Right atrium auricular region (tissue), 2 donors: ENCODE data around the gene AGPS. TPM values are rescaled to one million over a fixed set of nuclear protein-coding genes. Genes with fewer than 3 reads are reported as not detected.
A peak's percentile ranks its signal among the peaks of the same experiment; 100 is the strongest.

Experiments used
- DNase-seq: peaks from one replicate; pipeline ENCODE4 v3.0.0-alpha.2; 2019; ENCODE audit warnings: low spot score
- H3K27ac ChIP-seq, 2 donors: fragments of 200-600 bp; sonication (generic); 1 replicate in 1 of 2; 2 replicates in 1 of 2; pipeline ENCODE4 v1.5.1; 2016 to 2019
- H3K27me3 ChIP-seq, 2 donors: fragments of 200-600 bp; sonication (generic); one replicate each; pipeline versions ENCODE4 v1.5.1 to v1.6.0; 2017 to 2019
- H3K36me3 ChIP-seq: fragments of 200-600 bp; sonication (generic); one replicate; pipeline ENCODE4 v1.5.1; 2016
- H3K4me1 ChIP-seq, 2 donors: fragments of 200-600 bp; sonication (generic); one replicate each; pipeline versions ENCODE4 v1.5.1 to v1.6.0; 2017 to 2019
- H3K4me3 ChIP-seq, 2 donors: fragments of 200-600 bp; sonication (generic); 1 replicate in 1 of 2; 2 replicates in 1 of 2; pipeline ENCODE4 v1.5.1; 2017 to 2019; ENCODE audit warnings: mild to moderate bottlenecking in 1 of 2, moderate library complexity in 1 of 2
- H3K9me3 ChIP-seq, 2 donors: fragments of 200-600 bp; sonication (generic); one replicate each; pipeline ENCODE4 v1.5.1; 2019
- total RNA-seq, 2 donors: library from RNA; depleted of rRNA; stranded (reverse); fragments of >200 nt; gene quantifications; one replicate each; pipeline ENCODE4 v1.1.0, GENCODE V29; 2016
- TF ChIP-seq, protein P1 (sequence below), 2 donors: fragments of 200-600 bp; sonication (generic); IDR thresholded peaks; one replicate each; pipeline ENCODE4 v1.5.1; 2019; ENCODE audit warnings: antibody characterized with exemption in 2 of 2

Gene AGPS
- total RNA-seq, 2 donors from 2014 or later = 12.3 to 17.8 TPM

DNA sequence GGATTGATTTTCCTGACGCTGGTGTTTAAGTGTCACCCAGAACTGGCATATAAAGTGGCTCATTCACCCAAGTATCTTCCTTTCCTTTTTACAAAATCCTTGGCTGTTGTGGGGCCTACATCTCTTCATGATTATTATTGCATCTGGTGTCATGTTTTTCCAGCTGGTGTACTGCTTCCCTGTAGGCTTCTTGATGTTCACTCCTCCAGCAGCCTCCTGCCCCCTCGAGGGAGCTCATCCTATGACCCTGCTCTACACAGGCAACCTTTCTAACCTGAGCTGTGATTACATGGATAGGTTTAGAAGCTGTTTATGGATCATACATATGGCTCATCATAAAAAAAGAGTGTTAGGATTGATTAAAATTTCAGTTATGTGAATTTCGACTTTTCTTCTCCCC is 12.4 kb upstream of the AGPS start:
- Histone ChIP-seq H3K27me3 (no peaks in the 10 kb centered on the region), H3K4me3 (no peak overlapping the region), H3K9me3 (no peaks in the 10 kb centered on the region), H3K4me1 (no peaks in the 10 kb centered on the region), H3K36me3 (no peaks in the 10 kb centered on the region), H3K27ac (no peak overlapping the region)
- TF ChIP-seq, protein P1, sequence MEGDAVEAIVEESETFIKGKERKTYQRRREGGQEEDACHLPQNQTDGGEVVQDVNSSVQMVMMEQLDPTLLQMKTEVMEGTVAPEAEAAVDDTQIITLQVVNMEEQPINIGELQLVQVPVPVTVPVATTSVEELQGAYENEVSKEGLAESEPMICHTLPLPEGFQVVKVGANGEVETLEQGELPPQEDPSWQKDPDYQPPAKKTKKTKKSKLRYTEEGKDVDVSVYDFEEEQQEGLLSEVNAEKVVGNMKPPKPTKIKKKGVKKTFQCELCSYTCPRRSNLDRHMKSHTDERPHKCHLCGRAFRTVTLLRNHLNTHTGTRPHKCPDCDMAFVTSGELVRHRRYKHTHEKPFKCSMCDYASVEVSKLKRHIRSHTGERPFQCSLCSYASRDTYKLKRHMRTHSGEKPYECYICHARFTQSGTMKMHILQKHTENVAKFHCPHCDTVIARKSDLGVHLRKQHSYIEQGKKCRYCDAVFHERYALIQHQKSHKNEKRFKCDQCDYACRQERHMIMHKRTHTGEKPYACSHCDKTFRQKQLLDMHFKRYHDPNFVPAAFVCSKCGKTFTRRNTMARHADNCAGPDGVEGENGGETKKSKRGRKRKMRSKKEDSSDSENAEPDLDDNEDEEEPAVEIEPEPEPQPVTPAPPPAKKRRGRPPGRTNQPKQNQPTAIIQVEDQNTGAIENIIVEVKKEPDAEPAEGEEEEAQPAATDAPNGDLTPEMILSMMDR (IDR thresholded peaks at IDR 0.05) = no peak
- no peak for DNase-seq

DNA sequence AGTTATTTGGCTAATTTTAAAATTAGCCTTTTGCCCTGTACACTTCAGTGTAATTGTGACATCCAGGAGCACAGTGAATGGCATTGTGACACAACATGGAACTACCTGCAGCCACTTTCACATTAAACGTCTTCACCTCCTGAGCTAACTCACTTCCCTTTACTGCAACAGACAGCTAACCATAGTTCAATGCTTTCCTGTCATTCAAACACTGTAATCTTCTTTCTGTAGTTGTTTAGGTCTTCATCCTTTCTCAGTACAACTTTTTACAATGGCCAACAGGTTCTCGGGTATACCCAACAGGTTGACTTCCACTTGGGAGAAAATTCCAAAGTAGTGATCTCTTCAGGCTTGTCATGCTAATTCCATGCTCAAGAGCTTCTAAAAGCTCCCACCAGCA is 8.6 kb upstream of the AGPS start:
- Histone ChIP-seq H3K9me3 (no peaks in the 10 kb centered on the region), H3K27me3 (no peaks in the 10 kb centered on the region), H3K4me3 (no peak overlapping the region), H3K4me1 (no peaks in the 10 kb centered on the region), H3K36me3 (no peaks in the 10 kb centered on the region), H3K27ac (no peak overlapping the region)
- DNase-seq = no peak
- TF ChIP-seq, protein P1 (IDR thresholded peaks at IDR 0.05) = no peak

DNA sequence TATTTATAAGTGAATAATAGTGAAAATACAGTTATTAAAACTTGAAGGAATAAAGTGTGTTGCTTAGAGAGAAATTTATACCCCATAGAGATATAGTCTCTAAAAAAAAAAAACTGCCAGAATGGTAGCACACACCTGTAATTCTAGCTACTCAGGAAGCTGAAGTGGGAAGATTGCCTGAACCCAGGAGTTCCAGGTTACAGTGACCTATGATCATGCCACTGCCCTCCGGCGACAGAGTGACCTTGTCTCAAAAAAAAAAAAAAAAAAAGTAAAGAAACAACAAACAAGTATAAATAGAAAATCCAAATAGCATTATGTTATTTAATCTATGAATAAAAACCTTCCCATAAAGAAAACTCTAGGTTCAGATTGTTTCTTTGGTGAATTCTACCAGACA is 7.4 kb upstream of the AGPS start:
- no peaks in the 10 kb centered on the region for H3K36me3 ChIP-seq
- no peak overlapping the region for H3K4me3 ChIP-seq
- DNase-seq = no peak
- no peak overlapping the region for H3K27ac ChIP-seq
- H3K4me1 ChIP-seq = no peaks in the 10 kb centered on the region
- no peaks in the 10 kb centered on the region for H3K27me3 ChIP-seq
- no peaks in the 10 kb centered on the region for H3K9me3 ChIP-seq
- TF ChIP-seq, protein P1 (IDR thresholded peaks at IDR 0.05) = no peak

DNA sequence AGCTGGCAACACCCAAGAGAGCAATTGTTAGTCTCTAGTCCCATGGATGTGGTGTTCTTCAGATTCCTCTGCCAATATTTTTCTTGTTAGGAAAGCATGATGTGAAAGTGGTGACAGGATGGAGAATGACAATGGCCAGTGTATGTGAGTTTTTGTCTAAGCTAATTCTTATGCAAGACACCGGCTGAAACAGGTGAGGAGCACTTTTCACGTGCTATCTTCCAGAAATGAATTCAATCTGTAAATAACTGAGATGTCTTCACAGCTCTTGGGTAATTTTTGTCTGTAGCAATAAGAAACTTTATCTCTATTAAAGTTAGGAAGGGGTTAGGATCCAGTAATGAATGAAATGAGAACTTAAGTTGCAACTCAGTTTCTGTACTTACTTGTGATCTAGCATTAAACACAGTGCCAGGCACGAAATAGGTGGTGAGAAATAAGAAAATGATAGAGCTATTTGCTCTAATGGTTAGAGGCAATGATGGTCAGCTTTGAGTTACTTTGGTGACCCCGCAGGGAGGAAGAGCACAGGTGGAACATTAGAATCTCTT is 676 bp upstream of the AGPS start:
- no peak for DNase-seq
- H3K27me3 ChIP-seq = no peaks in the 10 kb centered on the region
- H3K27ac ChIP-seq = peak overlapping the region; percentile 74 to 82
- H3K9me3 ChIP-seq = no peaks in the 10 kb centered on the region
- no peaks in the 10 kb centered on the region for H3K36me3 ChIP-seq
- peak overlapping the region; percentile 75 to 83 for H3K4me3 ChIP-seq
- TF ChIP-seq, protein P1 (IDR thresholded peaks at IDR 0.05) = no peak
- peaks cover 0 to 22% of the 10 kb centered on the region in 2 donors for H3K4me1 ChIP-seq

DNA sequence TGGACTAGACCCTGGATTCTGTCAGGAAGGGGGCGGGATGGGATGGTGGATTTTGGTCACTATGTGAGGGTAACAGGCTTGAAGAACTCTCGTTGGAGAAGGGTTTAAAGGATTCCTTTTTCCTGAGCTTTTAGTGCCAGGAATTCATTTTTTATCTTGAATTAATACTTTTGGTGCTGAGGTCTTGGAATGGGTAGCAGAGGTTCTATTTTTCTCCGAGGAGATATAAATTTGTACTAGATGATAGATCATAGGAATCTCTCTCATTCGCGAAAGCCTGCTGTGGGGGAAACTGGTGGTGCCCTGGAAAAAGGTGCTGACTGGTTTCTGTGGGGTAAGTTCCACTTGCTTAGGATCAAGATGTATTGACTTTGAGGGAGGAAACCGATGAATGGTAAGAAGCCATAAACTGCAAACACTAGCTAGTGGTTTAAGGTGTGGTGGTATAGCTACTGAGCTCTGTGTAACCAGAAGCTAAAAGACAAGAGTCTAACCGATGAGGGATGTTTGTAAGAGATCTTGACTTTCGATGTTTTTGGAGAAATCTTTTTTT is 706 bp downstream of the AGPS start:
- no peaks in the 10 kb centered on the region for H3K36me3 ChIP-seq
- H3K4me1 ChIP-seq = peaks cover 0 to 22% of the 10 kb centered on the region in 2 donors
- H3K4me3 ChIP-seq = peak overlapping the region; percentile 75 to 83
- H3K27ac ChIP-seq = peak overlapping the region; percentile 74 to 82
- no peaks in the 10 kb centered on the region for H3K27me3 ChIP-seq
- H3K9me3 ChIP-seq = no peaks in the 10 kb centered on the region
- no peak for DNase-seq
- TF ChIP-seq, protein P1 (IDR thresholded peaks at IDR 0.05) = no peak
